HepG2 (cell line): ENCODE data around the gene CHCHD6. TPM values are rescaled to one million over a fixed set of nuclear protein-coding genes. Genes with fewer than 3 reads are reported as not detected.

Source experiments
- ATAC-seq: fragments of 200-7000 bp; cut with Tn5 transposase; 3 replicates; pipeline ENCODE4 v1.9.1; 2020; ENCODE audit warnings: mild to moderate bottlenecking, moderate library complexity
- BruUV-seq: library from RNA; stranded (reverse); fragments of 400-500 nt; replicated peaks from 2 replicates; lab custom pipeline; 2021; lab: Mats Ljungman, UMichigan
- CTCF ChIA-PET: fragments of 300-600 bp; formaldehyde crosslinking; extraction: SDS; loops from one replicate; lab custom pipeline; 2021; ENCODE audit warnings: low total read pairs, inconsistent platforms, low intra/inter-chr PET ratio; lab: Yijun Ruan, JAX
- POLR2A ChIA-PET: fragments of 350-600 bp; sonication (Branson Sonifier 250); formaldehyde crosslinking; loops from one replicate; lab custom pipeline; 2020; ENCODE audit warnings: antibody characterized with exemption, inconsistent platforms; lab: Yijun Ruan, JAX
- DNase-seq: peaks from one replicate; pipeline ENCODE4 v3.0.0-alpha.2; 2015; ENCODE audit warnings: low spot score
- FAIRE-seq: peaks from 3 replicates; lab custom pipeline; 2011; peaks lifted over from hg19 to GRCh38; lab: Jason Lieb, UNC
- H2AFZ ChIP-seq: one replicate; pipeline ENCODE4 v1.6.1; 2011; ENCODE audit warnings: low read length, inconsistent platforms
- H3K27ac ChIP-seq: fragments of 300-600 bp; 3 replicates; pipeline ENCODE4 v1.8.0; 2011; ENCODE audit warnings: mixed run types, mild to moderate bottlenecking, mixed read lengths, low read length, inconsistent platforms; ENCODE audit not compliant: insufficient read depth; ENCODE audit errors: extremely low read length
- H3K27me3 ChIP-seq, 2 experiments: fragments of 200-600 bp in 1 of 2; 2 replicates in 1 of 2; 3 replicates in 1 of 2; pipeline versions ENCODE4 v1.6.0 to v1.8.0; 2011; ENCODE audit warnings: low read length in 2 of 2, mild to moderate bottlenecking in 2 of 2, moderate library complexity in 2 of 2, inconsistent platforms in 1 of 2; ENCODE audit not compliant: insufficient read depth in 2 of 2, control insufficient read depth in 1 of 2
- H3K36me3 ChIP-seq, 2 experiments: fragments of 200-600 bp in 1 of 2; replicated peaks in 1 of 2; 2 replicates in 1 of 2; 3 replicates in 1 of 2; pipeline versions ENCODE4 v1.5.1 to v1.8.0; 2011; ENCODE audit warnings: low read length in 2 of 2, inconsistent platforms in 1 of 2; ENCODE audit not compliant: insufficient read depth in 2 of 2, control insufficient read depth in 1 of 2
- H3K4me1 ChIP-seq: 2 replicates; pipeline ENCODE4 v1.5.1; 2012; ENCODE audit warnings: low read length, inconsistent platforms; ENCODE audit not compliant: insufficient read depth
- H3K4me2 ChIP-seq: 2 replicates; pipeline ENCODE4 v1.6.0; 2011; ENCODE audit warnings: low read depth, low read length, inconsistent platforms
- H3K4me3 ChIP-seq, 3 experiments: fragments of 200-600 bp in 1 of 3; sonication (generic), shearing (Covaris generic) in 1 of 3; replicated peaks in 1 of 3; 2 replicates each; pipeline ENCODE4 v1.5.1; 2011 to 2016; ENCODE audit warnings: low read length in 3 of 3, inconsistent platforms in 2 of 3, low read depth in 2 of 3, mild to moderate bottlenecking in 2 of 3, control low read depth in 1 of 3, mixed read lengths in 1 of 3; ENCODE audit not compliant: insufficient read depth in 1 of 3
- H3K79me2 ChIP-seq: one replicate; pipeline ENCODE4 v1.6.1; 2011; ENCODE audit warnings: low read length, inconsistent platforms; ENCODE audit not compliant: insufficient read depth
- H3K9ac ChIP-seq: 2 replicates; pipeline ENCODE4 v1.6.0; 2011; ENCODE audit warnings: mild to moderate bottlenecking, low read depth, low read length, inconsistent platforms; ENCODE audit not compliant: insufficient read depth
- H3K9me3 ChIP-seq: 2 replicates; pipeline ENCODE4 v1.5.1; 2012; ENCODE audit warnings: mild to moderate bottlenecking, low read length
- H4K20me1 ChIP-seq: 2 replicates; pipeline ENCODE4 v1.6.0; 2011; ENCODE audit warnings: inconsistent platforms, mild to moderate bottlenecking, low read length, moderate library complexity; ENCODE audit not compliant: insufficient read depth
- ADNP ChIP-seq: sonication (generic); formaldehyde crosslinking; IDR thresholded peaks from 2 replicates; pipeline ENCODE4 v1.4.0; 2020; ENCODE audit warnings: missing genetic modification reagents
- ARHGAP35 ChIP-seq: sonication (generic); formaldehyde crosslinking; IDR thresholded peaks from 2 replicates; pipeline ENCODE4 v1.9.0; 2022; ENCODE audit warnings: mild to moderate bottlenecking, inconsistent platforms, moderate library complexity, missing genetic modification reagents, borderline replicate concordance
- FOSL1 ChIP-seq: sonication (generic); formaldehyde crosslinking; IDR thresholded peaks from 2 replicates; pipeline ENCODE4 v1.9.0; 2021; ENCODE audit warnings: missing genetic modification reagents, borderline replicate concordance
- HMG20B ChIP-seq: conservative IDR thresholded peaks from 2 replicates; pipeline ENCODE4 v1.6.1; 2016; ENCODE audit warnings: missing genetic modification reagents, missing compliant biosample characterization
- PPARG ChIP-seq: conservative IDR thresholded peaks from 2 replicates; pipeline ENCODE4 v1.6.1; 2016; ENCODE audit warnings: missing biosample characterization, missing genetic modification reagents
- SALL1 ChIP-seq: sonication (generic); formaldehyde crosslinking; IDR thresholded peaks from 2 replicates; pipeline ENCODE4 v1.8.0; 2022; ENCODE audit warnings: mild to moderate bottlenecking, missing genetic modification reagents
- ZFAT ChIP-seq: sonication (generic); formaldehyde crosslinking; conservative IDR thresholded peaks from 2 replicates; pipeline ENCODE4 v1.8.1; 2023; ENCODE audit warnings: missing genetic modification reagents, inconsistent platforms
- ZMAT3 ChIP-seq: sonication (generic); formaldehyde crosslinking; conservative IDR thresholded peaks from 2 replicates; pipeline ENCODE4 v1.7.0; 2021; ENCODE audit warnings: missing genetic modification reagents
- ZNF34 ChIP-seq: sonication (generic); formaldehyde crosslinking; IDR thresholded peaks from 2 replicates; pipeline ENCODE4 v1.4.0; 2020; ENCODE audit warnings: mild to moderate bottlenecking, missing genetic modification reagents, borderline replicate concordance
- ZNF775 ChIP-seq: sonication (generic); formaldehyde crosslinking; IDR thresholded peaks from 2 replicates; pipeline ENCODE4 v1.4.0; 2020; ENCODE audit warnings: missing genetic modification reagents, mild to moderate bottlenecking, moderate library complexity, borderline replicate concordance
- WGBS: methylation state at CpG from one replicate; pipeline ENCODE4 v1.1.6; 2017; ENCODE audit warnings: low lambda C conversion rate; 5-methylcytosine and 5-hydroxymethylcytosine counted together
- in situ Hi-C: cut with HindIII; loops from 2 replicates; pipeline ENCODE4 v1.10.0; 2017; ENCODE audit warnings: low pct_unique_long_range_greater_than_20kb; ENCODE audit not compliant: extremely low pct_ligation_motif_present
- intact Hi-C: fragments of 100-400 bp; cut with micrococcal nuclease; formaldehyde crosslinking; loops from one replicate; pipeline ENCODE4 v1.10.0; 2022; ENCODE audit not compliant: unreplicated experiment
- polyA plus RNA-seq, 8 experiments: library from polyadenylated mRNA; depleted of rRNA in 3 of 8; stranded (reverse) in 7 of 8; unstranded in 1 of 8; fragments of >200 nt; fragmentation: Illumina TruSeq in 4 of 8; extraction: Trizol in 4 of 8; gene quantifications; 2 replicates each; pipeline versions ENCODE4 v1.2.1 to v1.2.3, GENCODE V29; 2011 to 2016; ENCODE audit warnings: low read depth in 4 of 8, missing spikeins in 1 of 8, mixed read lengths in 1 of 8; ENCODE audit not compliant: insufficient read depth in 1 of 8
- total RNA-seq, 5 experiments: library from RNA; depleted of rRNA; stranded (reverse); fragments of >200 nt; fragmentation: Illumina TruSeq; extraction: Trizol; gene quantifications; 2 replicates each; pipeline ENCODE4 v1.2.3, GENCODE V29; 2016; ENCODE audit warnings: low read depth in 1 of 5
- TF ChIP-seq, protein P1 (sequence below): sonication (generic); formaldehyde crosslinking; IDR thresholded peaks from 2 replicates; pipeline ENCODE4 v1.8.0; 2022; ENCODE audit warnings: mild to moderate bottlenecking, missing genetic modification reagents, moderate library complexity
- TF ChIP-seq, protein P2 (sequence below): sonication (generic); formaldehyde crosslinking; IDR thresholded peaks from 2 replicates; pipeline ENCODE4 v1.4.0; 2020; ENCODE audit warnings: low read depth, mild to moderate bottlenecking, missing genetic modification reagents
- TF ChIP-seq, protein P3 (sequence below): IDR thresholded peaks from 2 replicates; pipeline ENCODE4 v1.6.1; 2016; ENCODE audit warnings: missing genetic modification reagents, missing compliant biosample characterization
- TF ChIP-seq, protein P4 (sequence below): sonication (generic); formaldehyde crosslinking; IDR thresholded peaks from 2 replicates; pipeline ENCODE4 v1.4.0; 2020; ENCODE audit warnings: missing genetic modification reagents
- TF ChIP-seq, protein P5 (sequence below): sonication (generic); formaldehyde crosslinking; IDR thresholded peaks from 2 replicates; pipeline ENCODE4 v1.8.0; 2023; ENCODE audit warnings: mild to moderate bottlenecking, missing genetic modification reagents
- TF ChIP-seq, protein P6 (sequence below): sonication (generic); formaldehyde crosslinking; IDR thresholded peaks from 2 replicates; pipeline ENCODE4 v1.5.1; 2020; ENCODE audit warnings: missing genetic modification reagents, mild to moderate bottlenecking, borderline replicate concordance
- TF ChIP-seq, protein P7 (sequence below): sonication (generic); formaldehyde crosslinking; IDR thresholded peaks from 2 replicates; pipeline ENCODE4 v1.9.0; 2022; ENCODE audit warnings: low read depth, missing genetic modification reagents

Gene CHCHD6
- total and polyA plus RNA-seq, 2 of the 13 experiments (the other 11 are each of a cell fraction or from before 2014, with no cell fraction given): 20.3 to 20.8 TPM

DNA sequence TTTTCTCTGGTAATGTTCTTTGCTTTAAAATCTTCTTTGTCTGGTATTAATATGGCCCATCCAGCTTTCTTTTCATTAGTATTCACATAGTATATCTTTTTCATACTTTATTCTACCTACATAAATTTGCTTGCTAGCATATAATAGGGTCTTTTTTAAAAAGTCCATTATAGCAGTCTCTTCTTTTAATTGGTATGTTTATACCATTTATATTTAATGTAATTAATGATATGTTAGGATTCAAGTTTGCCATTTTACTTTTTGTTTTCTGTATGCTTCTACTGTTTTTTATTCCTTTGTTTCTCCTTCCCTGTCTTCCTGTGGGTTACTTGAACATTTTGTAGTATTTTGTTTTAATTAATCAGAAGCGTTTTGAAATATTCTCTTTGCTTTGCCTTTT is 89.0 kb downstream of the CHCHD6 start:
- H3K4me2 ChIP-seq: no peak overlapping the region
- ATAC-seq (no peak), DNase-seq (no peak), FAIRE-seq (no peak)
- no peak overlapping the region for H2AFZ ChIP-seq
- no peak overlapping the region for H3K9ac ChIP-seq
- no peak overlapping the region for H3K4me3 ChIP-seq
- BruUV-seq: no TSS peak
- no peaks in the 10 kb centered on the region for H3K36me3 ChIP-seq
- ChIA-PET CTCF (no interaction called here), POLR2A (no interaction called here)
- H3K27ac ChIP-seq: no peak overlapping the region
- in situ Hi-C loops: no loop called here
- no peaks in the 10 kb centered on the region for H3K79me2 ChIP-seq
- no peaks in the 10 kb centered on the region for H3K27me3 ChIP-seq
- TF ChIP-seq, protein P1, sequence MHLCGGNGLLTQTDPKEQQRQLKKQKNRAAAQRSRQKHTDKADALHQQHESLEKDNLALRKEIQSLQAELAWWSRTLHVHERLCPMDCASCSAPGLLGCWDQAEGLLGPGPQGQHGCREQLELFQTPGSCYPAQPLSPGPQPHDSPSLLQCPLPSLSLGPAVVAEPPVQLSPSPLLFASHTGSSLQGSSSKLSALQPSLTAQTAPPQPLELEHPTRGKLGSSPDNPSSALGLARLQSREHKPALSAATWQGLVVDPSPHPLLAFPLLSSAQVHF (CRISPR knock-in tag): no peak
- TF ChIP-seq, protein P2, sequence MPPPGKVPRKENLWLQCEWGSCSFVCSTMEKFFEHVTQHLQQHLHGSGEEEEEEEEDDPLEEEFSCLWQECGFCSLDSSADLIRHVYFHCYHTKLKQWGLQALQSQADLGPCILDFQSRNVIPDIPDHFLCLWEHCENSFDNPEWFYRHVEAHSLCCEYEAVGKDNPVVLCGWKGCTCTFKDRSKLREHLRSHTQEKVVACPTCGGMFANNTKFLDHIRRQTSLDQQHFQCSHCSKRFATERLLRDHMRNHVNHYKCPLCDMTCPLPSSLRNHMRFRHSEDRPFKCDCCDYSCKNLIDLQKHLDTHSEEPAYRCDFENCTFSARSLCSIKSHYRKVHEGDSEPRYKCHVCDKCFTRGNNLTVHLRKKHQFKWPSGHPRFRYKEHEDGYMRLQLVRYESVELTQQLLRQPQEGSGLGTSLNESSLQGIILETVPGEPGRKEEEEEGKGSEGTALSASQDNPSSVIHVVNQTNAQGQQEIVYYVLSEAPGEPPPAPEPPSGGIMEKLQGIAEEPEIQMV (CRISPR knock-in tag): no peak
- TF ChIP-seq, protein P3, sequence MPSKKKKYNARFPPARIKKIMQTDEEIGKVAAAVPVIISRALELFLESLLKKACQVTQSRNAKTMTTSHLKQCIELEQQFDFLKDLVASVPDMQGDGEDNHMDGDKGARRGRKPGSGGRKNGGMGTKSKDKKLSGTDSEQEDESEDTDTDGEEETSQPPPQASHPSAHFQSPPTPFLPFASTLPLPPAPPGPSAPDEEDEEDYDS: no peak
- TF ChIP-seq, protein P4, sequence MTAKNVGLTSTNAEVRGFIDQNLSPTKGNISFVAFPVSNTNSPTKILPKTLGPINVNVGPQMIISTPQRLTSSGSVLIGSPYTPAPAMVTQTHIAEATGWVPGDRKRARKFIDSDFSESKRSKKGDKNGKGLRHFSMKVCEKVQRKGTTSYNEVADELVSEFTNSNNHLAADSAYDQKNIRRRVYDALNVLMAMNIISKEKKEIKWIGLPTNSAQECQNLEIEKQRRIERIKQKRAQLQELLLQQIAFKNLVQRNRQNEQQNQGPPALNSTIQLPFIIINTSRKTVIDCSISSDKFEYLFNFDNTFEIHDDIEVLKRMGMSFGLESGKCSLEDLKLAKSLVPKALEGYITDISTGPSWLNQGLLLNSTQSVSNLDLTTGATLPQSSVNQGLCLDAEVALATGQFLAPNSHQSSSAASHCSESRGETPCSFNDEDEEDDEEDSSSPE (CRISPR knock-in tag): no peak
- no peak for TF ChIP-seq ADNP (CRISPR knock-in tag)
- no peak for TF ChIP-seq PPARG (CRISPR knock-in tag)
- TF ChIP-seq ZMAT3: no peak
- no peak for TF ChIP-seq HMG20B (CRISPR knock-in tag)
- TF ChIP-seq, protein P5, sequence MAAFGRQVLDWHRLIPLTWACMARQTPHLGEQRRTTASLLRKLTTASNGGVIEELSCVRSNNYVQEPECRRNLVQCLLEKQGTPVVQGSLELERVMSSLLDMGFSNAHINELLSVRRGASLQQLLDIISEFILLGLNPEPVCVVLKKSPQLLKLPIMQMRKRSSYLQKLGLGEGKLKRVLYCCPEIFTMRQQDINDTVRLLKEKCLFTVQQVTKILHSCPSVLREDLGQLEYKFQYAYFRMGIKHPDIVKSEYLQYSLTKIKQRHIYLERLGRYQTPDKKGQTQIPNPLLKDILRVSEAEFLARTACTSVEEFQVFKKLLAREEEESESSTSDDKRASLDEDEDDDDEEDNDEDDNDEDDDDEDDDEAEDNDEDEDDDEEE: no peak
- no peak for TF ChIP-seq SALL1
- no peak for TF ChIP-seq ZNF34 (CRISPR knock-in tag)
- TF ChIP-seq ARHGAP35 (CRISPR knock-in tag): no peak
- TF ChIP-seq, protein P6, sequence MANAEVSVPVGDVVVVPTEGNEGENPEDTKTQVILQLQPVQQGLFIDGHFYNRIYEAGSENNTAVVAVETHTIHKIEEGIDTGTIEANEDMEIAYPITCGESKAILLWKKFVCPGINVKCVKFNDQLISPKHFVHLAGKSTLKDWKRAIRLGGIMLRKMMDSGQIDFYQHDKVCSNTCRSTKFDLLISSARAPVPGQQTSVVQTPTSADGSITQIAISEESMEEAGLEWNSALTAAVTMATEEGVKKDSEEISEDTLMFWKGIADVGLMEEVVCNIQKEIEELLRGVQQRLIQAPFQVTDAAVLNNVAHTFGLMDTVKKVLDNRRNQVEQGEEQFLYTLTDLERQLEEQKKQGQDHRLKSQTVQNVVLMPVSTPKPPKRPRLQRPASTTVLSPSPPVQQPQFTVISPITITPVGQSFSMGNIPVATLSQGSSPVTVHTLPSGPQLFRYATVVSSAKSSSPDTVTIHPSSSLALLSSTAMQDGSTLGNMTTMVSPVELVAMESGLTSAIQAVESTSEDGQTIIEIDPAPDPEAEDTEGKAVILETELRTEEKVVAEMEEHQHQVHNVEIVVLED (CRISPR knock-in tag): no peak
- no peak for TF ChIP-seq ZNF775 (CRISPR knock-in tag)
- TF ChIP-seq, protein P7, sequence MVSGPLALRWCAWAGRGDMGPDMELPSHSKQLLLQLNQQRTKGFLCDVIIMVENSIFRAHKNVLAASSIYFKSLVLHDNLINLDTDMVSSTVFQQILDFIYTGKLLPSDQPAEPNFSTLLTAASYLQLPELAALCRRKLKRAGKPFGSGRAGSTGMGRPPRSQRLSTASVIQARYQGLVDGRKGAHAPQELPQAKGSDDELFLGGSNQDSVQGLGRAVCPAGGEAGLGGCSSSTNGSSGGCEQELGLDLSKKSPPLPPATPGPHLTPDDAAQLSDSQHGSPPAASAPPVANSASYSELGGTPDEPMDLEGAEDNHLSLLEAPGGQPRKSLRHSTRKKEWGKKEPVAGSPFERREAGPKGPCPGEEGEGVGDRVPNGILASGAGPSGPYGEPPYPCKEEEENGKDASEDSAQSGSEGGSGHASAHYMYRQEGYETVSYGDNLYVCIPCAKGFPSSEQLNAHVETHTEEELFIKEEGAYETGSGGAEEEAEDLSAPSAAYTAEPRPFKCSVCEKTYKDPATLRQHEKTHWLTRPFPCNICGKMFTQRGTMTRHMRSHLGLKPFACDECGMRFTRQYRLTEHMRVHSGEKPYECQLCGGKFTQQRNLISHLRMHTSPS: no peak
- no peak for TF ChIP-seq ZFAT (CRISPR knock-in tag)
- no peak for TF ChIP-seq FOSL1 (CRISPR knock-in tag)
- intact Hi-C loops: no loop called here
- no peaks in the 10 kb centered on the region for H4K20me1 ChIP-seq
- 97% methylated on average over 1 of the region's 1 CpG for WGBS
- H3K4me1 ChIP-seq: no peaks in the 10 kb centered on the region
- H3K9me3 ChIP-seq: no peaks in the 10 kb centered on the region
